Fibroblast of skin of scalp (primary cell): ENCODE results near the gene MGRN1.

ENCODE experiments used
- DNase-seq: peaks from one replicate; pipeline ENCODE4 v3.0.0-alpha.2; 2013

Gene MGRN1

DNA sequence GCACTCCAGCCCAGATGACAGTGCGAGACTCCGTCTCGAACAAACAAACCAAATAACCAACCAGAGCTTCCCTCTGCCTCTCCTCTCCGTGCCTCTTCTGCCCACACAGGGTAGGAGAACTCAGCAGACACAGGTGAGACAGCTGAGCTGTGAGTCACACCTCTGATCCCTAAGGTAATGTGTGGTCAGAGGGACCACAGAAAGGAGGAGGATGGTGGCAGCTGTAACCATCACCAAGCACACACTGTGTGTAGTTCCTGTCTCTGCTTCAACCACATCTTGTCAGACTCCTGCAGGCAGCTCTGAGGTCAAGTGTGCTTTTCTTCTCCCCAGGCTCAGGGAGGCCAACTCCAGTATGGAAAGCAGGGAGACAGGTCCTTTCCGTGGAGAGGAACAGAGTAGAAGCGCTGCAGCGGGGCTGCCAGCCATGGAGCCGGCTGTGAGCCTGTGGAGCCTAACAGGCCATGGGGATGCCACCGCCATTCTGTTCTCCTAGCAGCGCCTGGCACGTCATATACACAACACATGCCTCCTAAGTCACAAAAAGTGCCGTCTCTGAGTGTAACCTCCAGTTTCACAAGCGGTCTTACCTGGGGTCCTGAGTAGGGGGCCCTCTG, 75.9 kb downstream of the MGRN1 start:
- DNase-seq = no peak

DNA sequence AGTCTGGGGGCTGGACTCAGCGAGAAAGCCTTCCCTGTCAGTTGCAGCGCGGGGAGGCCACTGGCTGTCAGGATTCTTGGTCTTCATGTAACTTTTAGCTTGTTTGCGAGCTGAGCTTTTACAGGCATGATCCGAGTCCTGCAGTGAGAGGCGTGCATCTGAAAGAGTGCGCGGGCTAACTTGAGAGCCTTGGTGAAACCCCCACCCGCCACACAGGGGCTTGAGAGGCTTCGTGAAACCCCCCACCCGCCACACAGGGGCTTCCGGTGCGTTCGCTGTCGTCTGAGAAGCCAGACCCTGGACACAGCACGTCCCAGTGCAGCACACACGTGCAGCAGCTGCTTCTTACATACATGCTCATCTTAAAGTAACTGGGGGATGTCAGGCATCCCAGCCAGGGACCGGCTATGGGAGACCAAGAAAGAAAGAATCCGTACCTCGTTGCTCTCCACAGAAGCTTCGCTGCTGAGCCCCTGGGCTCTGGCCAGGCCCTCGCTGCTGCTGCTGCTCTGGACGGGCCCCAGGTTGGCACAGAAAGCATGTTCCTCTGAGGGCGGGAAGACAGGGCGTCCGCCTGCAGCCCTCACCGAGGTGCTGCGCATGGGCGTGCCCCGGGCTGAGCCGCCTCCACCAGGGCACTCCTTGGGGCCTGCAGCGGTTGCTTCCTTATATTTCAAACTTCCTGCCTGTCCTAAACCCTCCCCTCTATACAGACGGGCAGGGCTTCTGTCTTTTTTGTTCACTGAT, 76.5 kb downstream of the MGRN1 start:
- DNase-seq = no peak

GRCh38 chr16:4701791-4702465, 77.3 kb downstream of the MGRN1 start:
- DNase-seq = no peak

DNA sequence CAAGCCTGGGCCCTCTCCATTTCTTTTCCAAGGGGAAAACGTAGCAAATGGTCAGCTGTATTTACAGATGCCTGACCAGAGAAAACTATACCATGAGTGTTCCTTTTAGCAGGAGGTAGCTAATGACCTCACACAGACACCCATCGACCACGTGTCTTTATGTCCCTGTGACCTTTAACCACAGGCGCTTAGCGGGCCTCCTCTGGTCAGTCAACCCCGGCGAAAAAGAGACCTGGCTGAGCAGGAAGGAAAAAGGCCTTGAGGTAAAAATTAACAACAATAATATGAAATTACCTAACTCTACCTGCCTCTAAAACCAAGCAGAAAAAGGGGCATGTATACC, 77.8 kb downstream of the MGRN1 start:
- no peak for DNase-seq

GRCh38 chr16:4703906-4704305, 79.3 kb downstream of the MGRN1 start:
- no peak for DNase-seq

DNA sequence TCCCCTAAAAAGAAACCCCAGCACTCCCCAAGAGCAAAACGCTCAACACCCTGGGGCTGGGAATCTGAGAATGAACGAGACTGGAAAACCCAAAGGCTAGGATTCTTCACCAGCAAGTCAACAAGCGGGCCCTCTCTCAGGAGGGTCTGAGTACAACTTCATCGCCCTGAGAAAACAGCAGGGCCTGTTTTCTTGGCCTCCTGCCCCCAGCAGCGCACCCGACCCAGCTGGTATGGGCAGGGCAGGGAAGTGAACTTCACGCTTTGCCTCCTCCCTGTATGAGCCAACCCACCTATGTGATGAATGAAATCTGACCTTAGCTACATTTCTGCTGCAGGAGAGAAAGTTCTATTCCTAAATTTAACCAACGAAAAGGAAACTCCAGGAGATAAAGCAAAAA, 79.9 kb downstream of the MGRN1 start:
- no peak for DNase-seq

DNA sequence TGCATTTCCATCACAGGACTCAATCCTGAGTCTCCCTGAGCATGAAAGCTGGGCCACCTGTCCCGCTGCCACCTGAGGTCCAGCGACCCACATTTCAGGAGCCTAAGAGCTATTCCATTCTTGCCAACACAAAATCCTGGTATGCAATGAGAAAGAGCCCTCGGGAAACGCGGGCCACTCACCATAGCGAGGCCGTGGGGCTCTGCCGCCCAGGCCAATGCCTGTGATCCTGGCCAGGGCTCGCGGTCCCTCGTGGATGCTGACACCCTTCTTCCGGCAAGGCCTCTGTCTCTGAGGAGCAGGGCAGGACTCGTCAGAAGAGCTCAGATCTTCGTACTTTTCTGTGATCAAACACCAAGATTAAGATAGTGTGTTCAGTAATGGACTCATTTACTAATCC, 80.3 kb downstream of the MGRN1 start:
- DNase-seq = no peak

DNA sequence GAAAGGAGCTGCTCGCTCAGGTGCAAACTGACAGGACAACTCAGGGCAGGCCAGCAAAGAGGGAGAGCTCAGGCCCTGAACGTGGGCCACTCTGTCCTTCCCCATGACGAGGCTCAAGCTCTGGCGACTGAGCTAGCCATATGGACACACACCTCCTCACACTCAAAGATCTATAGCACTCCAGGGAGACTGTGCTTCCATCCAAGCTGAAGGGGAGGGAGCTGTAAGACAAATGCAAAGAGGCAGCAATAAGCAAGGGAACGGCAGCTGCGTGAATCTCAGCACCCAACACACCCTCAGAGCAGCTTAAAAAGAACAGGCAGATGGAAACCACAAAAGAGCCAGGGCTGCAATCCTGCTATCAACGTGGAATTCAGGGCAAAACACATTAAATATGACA, 82.2 kb downstream of the MGRN1 start:
- DNase-seq = no peak

- no peak for DNase-seq
These were observed 84.9 kb downstream of the MGRN1 start for GRCh38 chr16:4709481-4709880.

DNA sequence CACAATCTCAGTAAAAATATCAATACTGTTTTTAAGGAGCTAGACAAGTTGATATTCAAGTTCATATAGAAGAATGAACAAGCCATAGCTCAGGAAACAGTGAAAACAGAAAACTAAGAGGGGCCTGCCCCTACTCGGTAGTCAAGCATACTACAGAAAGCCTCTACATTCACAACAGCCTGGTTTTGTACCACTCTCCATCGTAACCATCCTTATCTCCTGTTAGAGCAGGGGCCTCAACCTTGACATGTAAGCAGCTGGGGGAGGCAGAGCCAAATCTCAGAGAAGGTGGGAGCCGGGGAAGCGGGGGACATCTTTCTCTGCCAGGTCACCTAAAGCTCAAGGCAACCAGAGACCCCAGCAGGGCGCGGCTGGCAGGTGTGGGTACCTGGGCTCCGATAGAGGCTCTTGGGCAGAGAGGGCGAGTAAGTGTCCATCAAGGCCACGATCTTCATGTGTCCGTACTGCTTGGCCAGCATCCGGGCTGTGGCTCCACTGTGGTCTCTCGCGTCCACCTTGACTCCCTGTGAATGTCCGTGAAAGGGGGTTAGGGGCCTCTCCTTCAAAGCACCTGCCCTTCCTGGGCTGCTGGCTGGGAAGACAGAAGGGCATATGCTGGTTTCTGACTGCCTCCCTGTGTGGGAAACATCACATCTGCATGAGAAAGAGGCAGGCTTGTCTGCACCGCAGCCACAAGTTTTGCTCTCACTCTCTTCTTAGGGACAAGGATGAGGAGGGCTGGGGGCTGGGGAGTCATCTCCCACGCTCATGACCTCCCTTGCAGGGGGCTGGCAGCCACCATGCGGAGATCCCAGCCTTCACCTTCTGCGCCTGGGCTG, 89.3 kb downstream of the MGRN1 start:
- no peak for DNase-seq

- no peak for DNase-seq
These were observed 90.4 kb downstream of the MGRN1 start for GRCh38 chr16:4714996-4715395.

DNA sequence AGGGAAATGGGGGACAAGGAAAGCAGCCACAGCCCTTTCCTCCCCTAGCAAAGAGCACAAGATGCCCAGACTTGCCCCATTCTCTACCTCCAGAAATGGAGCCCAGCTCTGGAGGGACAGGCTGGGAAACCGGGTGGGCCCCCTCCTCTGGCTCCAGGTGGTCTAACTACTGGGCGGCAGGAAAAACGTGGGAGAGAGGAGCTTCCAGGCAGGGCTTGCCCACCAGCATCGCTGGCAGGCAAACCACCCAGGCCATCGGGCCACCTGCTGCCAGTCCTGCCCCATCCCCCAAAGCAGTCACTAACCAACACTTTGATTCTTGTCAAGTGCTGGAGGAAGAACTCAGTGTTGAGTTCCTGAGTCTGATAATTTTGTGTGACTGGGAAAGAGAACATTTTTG, 93.8 kb downstream of the MGRN1 start:
- DNase-seq = no peak

GRCh38 chr16:4723071-4723767, 98.6 kb downstream of the MGRN1 start:
- no peak for DNase-seq

DNA sequence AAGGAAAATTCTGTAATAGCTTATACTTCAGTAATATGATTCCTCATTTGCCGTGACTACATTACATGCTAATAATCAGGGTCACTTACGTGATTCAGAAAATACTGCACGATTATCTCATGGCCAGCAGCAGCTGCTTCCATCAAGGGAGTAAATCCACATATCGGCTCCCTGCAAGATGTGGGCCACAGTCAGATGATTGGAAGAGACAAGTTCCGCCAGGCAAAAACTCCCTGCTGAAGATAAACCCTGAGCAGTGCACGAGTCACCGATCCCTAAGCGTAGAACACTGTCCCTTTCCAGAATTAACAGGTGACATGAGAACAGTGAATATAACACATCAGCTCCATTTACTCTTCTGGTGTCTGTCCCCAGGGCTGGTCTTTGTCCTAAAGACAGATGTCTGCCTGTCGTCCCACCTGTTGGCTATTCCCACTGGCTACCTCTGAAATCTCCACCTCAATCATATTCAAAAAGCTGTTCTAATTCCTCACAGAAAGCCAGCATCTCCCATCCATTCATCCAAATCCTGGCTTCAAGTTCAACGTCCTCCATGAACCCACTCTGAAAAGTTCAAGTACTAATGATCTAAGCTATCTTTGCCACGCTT, 100.1 kb downstream of the MGRN1 start:
- DNase-seq = no peak

DNA sequence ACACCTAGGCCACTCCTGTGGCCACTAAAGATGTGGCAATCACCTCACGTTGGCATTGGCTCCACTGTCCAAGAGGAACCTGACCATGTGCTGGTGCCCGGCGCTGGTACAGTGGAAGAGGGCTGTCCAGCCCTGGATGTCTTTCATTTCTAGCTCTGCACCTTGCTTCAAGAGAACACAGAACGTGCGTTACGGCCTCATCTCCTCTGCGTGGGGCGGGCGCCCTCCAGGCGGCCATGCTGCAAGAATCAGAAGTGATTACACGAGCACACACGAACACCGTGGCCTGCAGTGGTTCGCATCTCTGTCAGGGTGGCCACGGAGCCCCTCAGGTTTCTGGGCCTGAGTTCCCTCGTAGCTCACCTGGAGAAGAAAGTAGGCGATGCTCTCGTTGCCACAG, 102.0 kb downstream of the MGRN1 start:
- DNase-seq = no peak

GRCh38 chr16:4728676-4729075, 104.0 kb downstream of the MGRN1 start:
- DNase-seq = no peak

GRCh38 chr16:4729876-4730275, 105.2 kb downstream of the MGRN1 start:
- no peak for DNase-seq

GRCh38 chr16:4733211-4733742, 108.7 kb downstream of the MGRN1 start:
- DNase-seq = no peak

DNA sequence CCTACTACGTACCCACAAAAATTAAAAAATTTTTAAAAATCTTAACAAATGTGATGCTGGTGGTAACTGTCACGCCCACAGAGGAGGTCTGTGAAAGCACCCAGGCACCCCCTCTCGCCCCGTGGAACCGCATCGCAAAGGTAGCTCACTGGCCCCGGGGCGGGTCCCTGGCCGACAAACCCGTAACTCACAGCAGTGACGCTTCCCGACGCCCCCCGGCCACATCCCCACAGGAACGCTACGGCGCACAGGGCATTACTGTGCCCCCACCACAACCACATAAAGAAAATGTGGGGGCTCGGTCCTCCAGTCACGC, 109.1 kb downstream of the MGRN1 start:
- DNase-seq = no peak

- peak; percentile 98 for DNase-seq
These were observed 109.6 kb downstream of the MGRN1 start, which contains the start of the genes ANKS3 and DNAAF8 for GRCh38 chr16:4734063-4734729. Gene ANKS3, minus strand, starts transcription at chr16:4734271. Its CDS starts 4,122 bp downstream, at chr16:4730149. Gene DNAAF8, plus strand, starts transcription at chr16:4734537. Its CDS starts 1,978 bp downstream, at chr16:4736515.
